ENCODE results near the gene COL28A1.
A peak's percentile ranks its signal among the peaks of the same experiment; 100 is the strongest.

Gene COL28A1

GRCh38 chr7:7557252-7557651 is 21.6 kb upstream of the COL28A1 start:
- DNase-seq: no peak

GRCh38 chr7:7556852-7557251 is 21.2 kb upstream of the COL28A1 start:
- DNase-seq: no peak

GRCh38 chr7:7554649-7555575 is 19.2 kb upstream of the COL28A1 start:
- peak; percentile 54 for DNase-seq

GRCh38 chr7:7554021-7554432 is 18.4 kb upstream of the COL28A1 start:
- peak; percentile 47 for DNase-seq

GRCh38 chr7:7553386-7553785 is 17.7 kb upstream of the COL28A1 start:
- no peak for DNase-seq

GRCh38 chr7:7552199-7552598 is 16.5 kb upstream of the COL28A1 start:
- DNase-seq: no peak

- DNase-seq: no peak
Measured at GRCh38 chr7:7550663-7551062, 15.0 kb upstream of the COL28A1 start.

- DNase-seq: no peak
Measured at GRCh38 chr7:7548407-7548806, 12.7 kb upstream of the COL28A1 start.

GRCh38 chr7:7542251-7542835 is 6.7 kb upstream of the COL28A1 start:
- DNase-seq: no peak

GRCh38 chr7:7539711-7540110 is 4.0 kb upstream of the COL28A1 start:
- no peak for DNase-seq

GRCh38 chr7:7539152-7539551 is 3.5 kb upstream of the COL28A1 start:
- DNase-seq: no peak

- no peak for DNase-seq
Measured at GRCh38 chr7:7537711-7538110, 2.0 kb upstream of the COL28A1 start.

- no peak for DNase-seq
Measured at GRCh38 chr7:7536396-7537019, 835 bp upstream of the COL28A1 start.

GRCh38 chr7:7533831-7534430 is 1.7 kb downstream of the COL28A1 start:
- DNase-seq: peak; percentile 62

- DNase-seq: no peak
Measured at GRCh38 chr7:7529328-7529727, 6.3 kb downstream of the COL28A1 start.

GRCh38 chr7:7527047-7527446 is 8.6 kb downstream of the COL28A1 start:
- DNase-seq: no peak

GRCh38 chr7:7526006-7526405 is 9.7 kb downstream of the COL28A1 start:
- no peak for DNase-seq

GRCh38 chr7:7524121-7524520 is 11.6 kb downstream of the COL28A1 start:
- DNase-seq: no peak

- no peak for DNase-seq
Measured at GRCh38 chr7:7522421-7522820, 13.3 kb downstream of the COL28A1 start.

- no peak for DNase-seq
Measured at GRCh38 chr7:7521259-7521658, 14.4 kb downstream of the COL28A1 start.

- DNase-seq: no peak
Measured at GRCh38 chr7:7519528-7519927, 16.1 kb downstream of the COL28A1 start.

- no peak for DNase-seq
Measured at GRCh38 chr7:7519056-7519455, 16.6 kb downstream of the COL28A1 start.

GRCh38 chr7:7517754-7518153 is 17.9 kb downstream of the COL28A1 start:
- DNase-seq: no peak

GRCh38 chr7:7516662-7517061 is 19.0 kb downstream of the COL28A1 start:
- no peak for DNase-seq
